Measurements from ENCODE around the gene TYW3. TPM values are rescaled to one million over a fixed set of nuclear protein-coding genes. Genes with fewer than 3 reads are reported as not detected.

TYW3 gene
- total RNA-seq, 2 donors from 2014 or later: 14.8 to 18.9 TPM

- TF ChIP-seq CTCF (conservative IDR thresholded peaks at IDR 0.05): no peak
- Mint-ChIP-seq H3K4me1 (no peaks in the 10 kb centered on the region), H3K27ac (no peak overlapping the region), H3K4me3 (no peak overlapping the region), H3K9me3 (peaks cover 6% of the 10 kb centered on the region), H3K27me3 (ENCODE audit: insufficient read depth) (peaks cover 12% of the 10 kb centered on the region), H3K36me3 (ENCODE audit: low read depth) (no peaks in the 10 kb centered on the region)
- Histone ChIP-seq H3K27ac (ENCODE audit: low read depth, low read length) (no peak overlapping the region), H3K9me3 (ENCODE audit: control insufficient read depth, low read length) (no peaks in the 10 kb centered on the region), H3K9ac (ENCODE audit: extremely low read depth, low read length, poor library complexity, severe bottlenecking) (no peak overlapping the region), H3K4me3 (ENCODE audit: low read length) (no peak overlapping the region), H3K4me1 (ENCODE audit: control insufficient read depth, insufficient read depth, low read length) (no peaks in the 10 kb centered on the region), H3K27me3 (ENCODE audit: control insufficient read depth, insufficient read depth, low read length, poor library complexity, severe bottlenecking) (no peaks in the 10 kb centered on the region), H3K36me3 (ENCODE audit: control insufficient read depth, insufficient read depth, low read length) (no peaks in the 10 kb centered on the region)
- no peak for DNase-seq
Observed at GRCh38 chr1:74799119-74799657, 66.2 kb downstream of the TYW3 start.

DNA sequence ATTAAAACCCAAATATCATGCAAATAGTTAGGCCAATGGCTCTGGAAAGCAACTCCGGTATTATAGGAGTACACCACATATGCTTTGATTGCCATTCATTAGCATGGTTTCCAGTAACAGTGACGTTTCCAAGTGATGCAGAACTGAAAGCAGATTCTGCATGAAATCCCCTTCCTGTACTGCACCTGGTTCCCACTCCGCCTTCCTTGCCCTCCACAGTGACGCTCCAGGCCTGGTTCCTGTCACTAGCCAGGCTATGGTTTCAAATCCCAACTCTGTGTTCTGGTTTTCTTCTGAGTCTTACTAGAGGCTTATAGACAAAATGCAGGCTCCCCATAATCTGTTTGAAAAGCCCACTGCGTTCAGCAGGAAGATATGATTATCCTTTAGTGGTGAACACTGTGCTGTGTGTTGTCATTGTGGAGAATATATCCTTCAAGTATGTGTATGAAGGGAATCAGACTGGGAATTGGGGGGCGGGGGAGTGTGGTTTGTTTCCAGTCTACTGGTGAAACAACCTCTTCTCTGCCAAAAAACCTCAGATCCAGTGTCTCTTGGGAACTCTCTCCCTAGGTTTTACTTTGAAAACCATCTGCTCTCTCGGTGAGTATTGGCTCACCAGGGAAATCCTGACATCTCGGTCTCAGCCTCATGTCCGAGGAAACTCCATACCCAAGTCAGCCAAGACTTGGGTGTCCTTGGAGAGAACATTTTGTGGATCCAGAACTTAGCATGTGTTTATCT is 78.7 kb downstream of the TYW3 start:
- H3K4me1 Mint-ChIP-seq: peaks cover 2% of the 10 kb centered on the region
- TF ChIP-seq CTCF (conservative IDR thresholded peaks at IDR 0.05): no peak
- no peaks in the 10 kb centered on the region for H3K9me3 Mint-ChIP-seq
- Histone ChIP-seq H3K36me3 (ENCODE audit: control insufficient read depth, insufficient read depth, low read length) (no peaks in the 10 kb centered on the region), H3K9ac (ENCODE audit: extremely low read depth, low read length, poor library complexity, severe bottlenecking) (no peak overlapping the region), H3K27me3 (ENCODE audit: control insufficient read depth, insufficient read depth, low read length, poor library complexity, severe bottlenecking) (no peaks in the 10 kb centered on the region), H3K9me3 (ENCODE audit: control insufficient read depth, low read length) (no peaks in the 10 kb centered on the region), H3K4me3 (ENCODE audit: low read length) (no peak overlapping the region), H3K27ac (ENCODE audit: low read depth, low read length) (no peak overlapping the region), H3K4me1 (ENCODE audit: control insufficient read depth, insufficient read depth, low read length) (no peaks in the 10 kb centered on the region)
- H3K27ac Mint-ChIP-seq: no peak overlapping the region
- WGBS, 2 experiments (ENCODE audit: insufficient coverage in 1 of 2, insufficient read length in 1 of 2): 89 to 95% methylated on average over 7 to 9 of the region's 9 CpGs
- peaks cover 3% of the 10 kb centered on the region for H3K27me3 Mint-ChIP-seq (ENCODE audit: insufficient read depth)
- no peak overlapping the region for H3K4me3 Mint-ChIP-seq
- H3K36me3 Mint-ChIP-seq (ENCODE audit: low read depth): no peaks in the 10 kb centered on the region
- no peak for DNase-seq

DNA sequence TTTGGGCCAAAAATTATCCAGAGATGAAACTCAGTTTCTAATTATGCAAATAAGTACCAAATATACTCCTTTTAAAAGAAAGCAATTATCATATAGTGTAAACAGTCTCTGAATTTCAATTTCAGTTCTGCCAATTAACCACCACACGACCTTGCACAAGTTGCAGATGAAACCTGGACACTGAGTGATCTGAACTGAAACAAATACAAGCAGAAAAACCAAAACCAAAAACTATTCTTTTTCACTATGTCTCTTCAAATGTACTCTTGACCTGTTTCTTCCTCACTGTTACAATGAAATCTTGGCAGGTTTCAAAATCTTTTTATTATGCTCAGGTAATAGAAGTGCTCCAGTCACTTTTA is 79.2 kb downstream of the TYW3 start:
- Histone ChIP-seq H3K27me3 (ENCODE audit: control insufficient read depth, insufficient read depth, low read length, poor library complexity, severe bottlenecking) (no peaks in the 10 kb centered on the region), H3K4me1 (ENCODE audit: control insufficient read depth, insufficient read depth, low read length) (no peaks in the 10 kb centered on the region), H3K9ac (ENCODE audit: extremely low read depth, low read length, poor library complexity, severe bottlenecking) (no peak overlapping the region), H3K9me3 (ENCODE audit: control insufficient read depth, low read length) (no peaks in the 10 kb centered on the region), H3K27ac (ENCODE audit: low read depth, low read length) (no peak overlapping the region), H3K4me3 (ENCODE audit: low read length) (no peak overlapping the region), H3K36me3 (ENCODE audit: control insufficient read depth, insufficient read depth, low read length) (no peaks in the 10 kb centered on the region)
- no peak for DNase-seq
- no peak for TF ChIP-seq CTCF (conservative IDR thresholded peaks at IDR 0.05)
- Mint-ChIP-seq H3K4me1 (peaks cover 2% of the 10 kb centered on the region), H3K36me3 (ENCODE audit: low read depth) (no peaks in the 10 kb centered on the region), H3K9me3 (no peaks in the 10 kb centered on the region), H3K27ac (no peak overlapping the region), H3K4me3 (no peak overlapping the region), H3K27me3 (ENCODE audit: insufficient read depth) (peaks cover 2% of the 10 kb centered on the region)
- 86% methylated on average over 1 of the region's 1 CpG; no CpG with 5 or more reads in 1 of the 2 experiments for WGBS, 2 experiments (ENCODE audit: insufficient coverage in 1 of 2, insufficient read length in 1 of 2)

Other genes starting within 250 kb of the TYW3 start
- gene LRRC53, start 220.5 kb upstream of the TYW3 start, total RNA-seq: not detected
- gene ERICH3, start 59.4 kb upstream of the TYW3 start, total RNA-seq: not detected
- 10 to 100 TPM; 17.4 to 30.6 TPM for gene CRYZ, start 102 bp upstream of the TYW3 start, total RNA-seq

Data from endodermal cell (in vitro differentiated cells).